SHP77 (cell line): Measurements from ENCODE around the gene MX1.

Experiments
- DNase-seq, 2 experiments: peaks; one replicate each; lab custom pipeline; 2025; lab: John Stamatoyannopoulos, UW

Gene MX1, protein sequence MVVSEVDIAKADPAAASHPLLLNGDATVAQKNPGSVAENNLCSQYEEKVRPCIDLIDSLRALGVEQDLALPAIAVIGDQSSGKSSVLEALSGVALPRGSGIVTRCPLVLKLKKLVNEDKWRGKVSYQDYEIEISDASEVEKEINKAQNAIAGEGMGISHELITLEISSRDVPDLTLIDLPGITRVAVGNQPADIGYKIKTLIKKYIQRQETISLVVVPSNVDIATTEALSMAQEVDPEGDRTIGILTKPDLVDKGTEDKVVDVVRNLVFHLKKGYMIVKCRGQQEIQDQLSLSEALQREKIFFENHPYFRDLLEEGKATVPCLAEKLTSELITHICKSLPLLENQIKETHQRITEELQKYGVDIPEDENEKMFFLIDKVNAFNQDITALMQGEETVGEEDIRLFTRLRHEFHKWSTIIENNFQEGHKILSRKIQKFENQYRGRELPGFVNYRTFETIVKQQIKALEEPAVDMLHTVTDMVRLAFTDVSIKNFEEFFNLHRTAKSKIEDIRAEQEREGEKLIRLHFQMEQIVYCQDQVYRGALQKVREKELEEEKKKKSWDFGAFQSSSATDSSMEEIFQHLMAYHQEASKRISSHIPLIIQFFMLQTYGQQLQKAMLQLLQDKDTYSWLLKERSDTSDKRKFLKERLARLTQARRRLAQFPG

DNA sequence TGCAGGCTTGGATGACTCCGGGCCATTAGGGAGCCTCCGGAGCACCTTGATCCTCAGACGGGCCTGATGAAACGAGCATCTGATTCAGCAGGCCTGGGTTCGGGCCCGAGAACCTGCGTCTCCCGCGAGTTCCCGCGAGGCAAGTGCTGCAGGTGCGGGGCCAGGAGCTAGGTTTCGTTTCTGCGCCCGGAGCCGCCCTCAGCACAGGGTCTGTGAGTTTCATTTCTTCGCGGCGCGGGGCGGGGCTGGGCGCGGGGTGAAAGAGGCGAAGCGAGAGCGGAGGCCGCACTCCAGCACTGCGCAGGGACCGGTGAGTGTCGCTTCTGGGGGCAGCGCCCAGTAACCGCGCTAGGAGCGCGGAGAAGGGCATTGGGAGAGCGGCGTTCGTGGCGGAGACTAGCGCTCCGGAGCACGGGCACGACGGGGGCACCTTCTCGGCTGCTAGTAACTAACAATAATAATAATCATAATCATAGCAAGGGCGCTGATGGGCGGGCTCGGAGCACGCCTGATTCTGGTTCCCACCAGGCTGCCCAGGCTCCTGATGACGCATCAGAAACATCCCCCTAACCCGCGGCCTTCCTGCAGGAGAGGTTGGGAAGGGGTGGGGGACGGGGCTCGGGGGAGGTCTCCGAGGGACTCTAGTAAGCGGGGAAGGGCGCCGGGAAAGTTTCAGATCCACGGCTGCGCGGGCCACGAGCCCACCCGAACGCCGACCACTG lies at the start of gene MX1:
Gene MX1 (plus strand): TSS at position 286 of the 722 bp plus-strand sequence. CDS start 5,832 bp downstream, outside the sequence.
- DNase-seq = no peak

DNA sequence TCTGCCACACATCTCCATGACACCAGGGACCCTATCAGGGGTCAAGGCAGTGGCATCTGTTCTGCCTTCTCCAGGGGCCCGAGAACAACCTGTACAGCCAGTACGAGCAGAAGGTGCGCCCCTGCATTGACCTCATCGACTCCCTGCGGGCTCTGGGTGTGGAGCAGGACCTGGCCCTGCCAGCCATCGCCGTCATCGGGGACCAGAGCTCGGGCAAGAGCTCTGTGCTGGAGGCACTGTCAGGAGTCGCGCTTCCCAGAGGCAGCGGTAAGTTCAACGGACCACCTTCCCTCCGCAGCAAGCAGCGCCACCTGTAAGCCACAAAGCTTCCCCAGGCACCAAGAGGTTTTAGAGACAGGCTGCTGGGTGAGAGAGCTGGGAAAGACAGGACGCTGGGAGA lies 48.3 kb upstream of the MX1 start:
- no peak for DNase-seq

DNA sequence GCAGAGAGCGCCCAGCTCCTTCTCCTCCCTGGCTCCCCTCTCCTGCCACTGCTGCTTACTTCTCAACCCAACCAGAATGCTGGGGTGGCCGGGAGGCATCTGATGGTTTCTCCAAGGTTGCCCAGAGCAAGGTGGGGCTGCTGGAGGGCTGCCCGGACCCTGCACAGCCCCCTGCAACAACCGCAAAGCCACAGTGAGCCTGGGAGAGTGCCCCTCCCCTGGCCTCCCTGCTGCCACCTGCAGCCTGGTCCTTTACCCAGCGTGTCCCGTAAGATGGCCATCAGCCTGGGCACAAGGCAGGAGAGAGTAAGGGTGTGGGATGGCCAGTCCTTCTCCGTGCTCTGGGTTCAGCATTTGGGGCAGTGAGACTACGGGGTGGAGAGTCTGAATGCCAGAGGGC lies 47.2 kb upstream of the MX1 start:
- no peak for DNase-seq

DNA sequence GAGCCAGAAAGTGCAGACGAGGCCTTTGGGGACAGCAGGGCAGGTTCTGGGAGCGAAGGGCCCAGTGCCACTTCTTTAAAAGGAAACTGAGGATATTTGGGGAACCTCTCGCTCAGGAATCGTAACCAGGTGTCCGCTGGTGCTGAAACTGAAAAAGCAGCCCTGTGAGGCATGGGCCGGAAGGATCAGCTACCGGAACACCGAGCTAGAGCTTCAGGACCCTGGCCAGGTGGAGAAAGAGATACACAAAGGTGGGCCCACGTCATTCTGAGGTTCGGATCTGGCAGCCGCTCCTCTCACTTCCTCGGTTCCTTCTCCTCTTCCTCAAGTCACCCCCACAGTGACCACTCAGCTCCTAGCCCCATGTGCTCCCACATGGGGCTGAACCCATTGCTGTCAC lies 46.1 kb upstream of the MX1 start:
- no peak for DNase-seq

DNA sequence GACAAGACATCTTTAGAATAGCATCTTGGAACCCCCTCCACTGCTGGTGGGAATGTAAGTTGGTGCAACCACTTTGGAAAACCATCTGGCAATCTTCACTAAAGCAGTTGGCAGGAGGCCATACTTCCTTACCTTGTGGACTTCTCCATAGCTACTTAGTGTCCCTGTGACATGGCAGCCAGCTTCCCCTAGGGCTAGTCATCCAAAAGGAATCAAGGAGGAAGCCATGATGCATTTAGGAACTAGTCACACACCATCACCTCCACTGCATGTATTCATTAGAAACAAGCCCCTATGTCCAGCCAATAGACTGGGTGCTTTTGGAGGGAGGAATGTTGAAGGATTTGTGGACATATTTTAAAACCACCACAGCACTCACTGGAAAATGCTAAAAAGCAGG lies 44.3 kb upstream of the MX1 start:
- DNase-seq = no peak

DNA sequence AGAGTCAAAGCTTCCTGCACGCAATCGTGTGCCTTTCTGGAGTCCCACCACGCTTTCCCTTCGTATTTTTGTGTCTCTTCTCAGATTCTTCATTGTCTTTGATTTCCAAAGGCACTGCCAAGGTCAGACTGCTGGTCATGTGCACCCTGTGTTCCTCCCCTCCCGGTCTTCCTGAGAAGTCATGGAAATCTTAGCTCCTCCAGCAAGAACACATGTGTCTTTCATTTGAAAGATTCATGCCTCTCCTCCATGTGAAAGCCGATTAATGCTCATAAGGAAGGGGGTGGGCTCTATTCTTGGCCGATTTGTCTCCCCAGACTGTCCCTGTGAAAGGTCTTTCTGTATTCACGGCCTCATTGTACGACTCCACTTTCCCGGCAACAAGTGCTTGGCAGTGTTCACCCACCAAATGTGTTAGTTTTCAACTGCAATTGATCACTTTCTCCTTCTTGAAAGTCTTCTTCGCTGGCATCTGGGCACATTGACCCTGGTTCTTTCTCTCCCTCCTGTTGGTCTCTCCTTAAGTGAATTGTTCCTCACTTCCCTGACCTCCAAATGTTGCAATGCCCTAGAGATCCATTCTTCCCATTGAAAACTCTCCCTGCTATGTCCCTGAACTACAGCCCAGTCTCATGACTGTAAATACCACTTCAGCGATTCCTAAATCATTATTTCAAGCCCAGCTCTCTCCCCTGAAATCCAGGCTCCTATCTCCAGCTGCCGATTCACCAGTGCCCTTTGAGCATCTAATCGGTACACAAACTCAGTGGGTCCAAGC lies 38.8 kb upstream of the MX1 start:
- DNase-seq = no peak

DNA sequence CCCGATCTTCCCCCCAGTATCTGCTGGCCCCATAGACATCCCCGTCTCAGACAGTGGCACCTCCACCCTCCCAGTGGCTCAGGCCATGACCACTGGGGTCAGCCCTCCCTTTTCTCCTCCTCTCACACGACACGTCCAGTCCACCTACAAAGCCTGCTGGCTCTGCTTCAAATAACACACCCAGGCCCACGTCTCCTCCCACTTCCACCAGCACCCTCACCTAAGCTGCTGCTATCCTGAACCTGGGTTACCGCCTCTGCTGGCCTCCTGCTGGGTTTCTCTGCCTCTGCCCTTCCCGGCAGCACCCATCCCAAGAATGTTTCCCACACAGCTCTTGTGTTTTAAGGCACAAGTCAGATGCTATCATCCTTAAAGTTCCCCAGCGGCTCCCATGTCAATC lies 38.2 kb upstream of the MX1 start:
- no peak for DNase-seq

DNA sequence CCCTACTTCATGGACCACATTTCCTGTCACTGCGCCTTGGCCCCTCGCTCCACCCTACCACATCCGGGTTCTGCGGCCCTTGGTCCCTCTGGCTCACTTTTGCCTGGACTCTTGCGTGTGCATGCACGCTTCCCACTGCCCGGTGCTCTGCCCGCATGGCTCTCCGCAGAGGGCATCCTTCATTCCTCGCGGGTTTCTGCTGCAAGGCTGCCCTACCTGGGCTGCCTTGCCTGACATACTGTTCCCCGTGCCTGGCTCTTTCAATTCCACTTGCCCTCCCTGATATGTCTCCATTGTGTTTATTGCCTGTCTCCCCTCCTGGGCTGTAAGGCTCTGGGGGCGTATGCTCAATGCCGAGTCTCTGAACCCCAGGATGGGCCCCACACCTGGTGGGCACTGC lies 37.8 kb upstream of the MX1 start:
- DNase-seq = no peak

DNA sequence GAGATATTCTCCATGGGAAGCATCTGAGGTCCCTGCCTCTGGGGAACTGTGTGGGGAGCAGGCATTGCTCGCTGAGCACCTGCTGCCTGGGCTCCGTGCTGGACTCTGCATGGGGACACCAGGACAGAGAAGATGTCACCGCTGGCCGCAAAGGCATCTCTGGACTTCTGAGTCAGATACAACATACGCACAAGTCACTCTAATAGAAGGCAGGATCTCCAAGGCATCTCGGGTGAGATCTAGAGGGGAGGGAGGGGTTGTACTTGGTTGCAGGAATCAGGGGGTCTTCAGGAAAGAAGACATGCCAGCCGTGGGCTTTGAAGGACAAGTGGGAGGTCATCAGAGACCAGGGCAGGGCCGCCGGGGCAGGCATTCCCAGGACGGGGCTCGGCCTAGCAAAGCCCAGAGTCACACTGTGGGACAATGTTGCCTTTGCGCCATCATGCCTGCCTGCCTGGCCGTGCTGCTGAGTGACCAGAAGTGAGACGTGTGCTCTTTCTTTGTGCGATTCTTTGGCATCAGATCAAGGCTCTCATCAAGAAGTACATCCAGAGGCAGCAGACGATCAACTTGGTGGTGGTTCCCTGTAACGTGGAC lies 35.9 kb upstream of the MX1 start:
- no peak for DNase-seq

DNA sequence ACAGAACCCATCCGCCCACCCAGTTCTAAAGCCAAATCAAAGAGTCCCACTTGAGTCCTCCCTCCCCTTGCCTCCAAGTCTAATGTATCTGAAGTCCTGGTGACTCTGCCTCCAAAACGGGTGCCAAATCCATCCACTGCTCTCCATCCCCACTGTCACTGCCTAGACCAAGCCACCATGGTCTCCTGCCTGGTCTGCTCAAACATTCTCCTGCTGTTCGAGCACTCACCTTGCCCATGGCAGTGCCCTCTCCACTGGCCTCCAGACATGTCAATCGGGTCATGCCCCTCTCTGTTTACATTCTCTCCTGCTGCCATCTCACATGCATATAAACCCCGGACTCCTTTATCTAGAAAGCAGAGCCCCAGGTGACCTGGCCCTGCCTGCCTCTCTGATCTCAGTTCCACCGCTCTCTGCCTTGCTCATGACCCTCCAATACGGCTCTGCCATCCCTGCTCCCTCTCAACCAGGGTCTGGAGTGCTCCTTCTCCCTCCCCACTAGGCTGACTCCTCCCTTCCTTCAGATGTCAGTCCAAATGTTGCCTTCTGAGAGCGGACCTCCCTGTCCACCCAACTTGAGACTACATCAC lies 32.1 kb upstream of the MX1 start:
- no peak for DNase-seq

DNA sequence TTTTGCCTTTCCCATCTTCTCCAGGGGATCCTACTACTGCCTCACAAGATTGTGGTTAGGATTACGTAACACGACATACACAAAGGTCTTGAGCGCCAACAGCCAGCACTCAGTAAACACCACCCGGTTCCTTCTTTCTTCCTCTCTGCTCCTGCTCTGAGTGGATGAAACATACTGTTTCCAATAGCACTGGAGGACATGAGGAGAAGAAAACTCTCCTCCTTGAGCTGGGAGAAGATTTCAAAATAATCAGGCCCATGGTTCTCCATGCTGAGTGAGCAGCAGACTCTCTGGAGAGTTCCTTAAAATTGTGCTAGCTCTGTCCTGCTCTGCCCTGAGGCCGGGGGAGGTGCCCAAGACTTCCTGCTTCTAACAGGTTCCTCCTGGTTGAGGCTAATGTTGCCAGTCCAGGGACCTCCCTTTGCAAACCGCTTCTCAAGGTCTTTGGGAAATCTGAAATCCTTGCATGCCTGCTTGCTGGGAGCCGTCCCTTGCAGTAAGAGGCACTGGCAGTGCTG lies 29.4 kb upstream of the MX1 start:
- no peak for DNase-seq

DNA sequence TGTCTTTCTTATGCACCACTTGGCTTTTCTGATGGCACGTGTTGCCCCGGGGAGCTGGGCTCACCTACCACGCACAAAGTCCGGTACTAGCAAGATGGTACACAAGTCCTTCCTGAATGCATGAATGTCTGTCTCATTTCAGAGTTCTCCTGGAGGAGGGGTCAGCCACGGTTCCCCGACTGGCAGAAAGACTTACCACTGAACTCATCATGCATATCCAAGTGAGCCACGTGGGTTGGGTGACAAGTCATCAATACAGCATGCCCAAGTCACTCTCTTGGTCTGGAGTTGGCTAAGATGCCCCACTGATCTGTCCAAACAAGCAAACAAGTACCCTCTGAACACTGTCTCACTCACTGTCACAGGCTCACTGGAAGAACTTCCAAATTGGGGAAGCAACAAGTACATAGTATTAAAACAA lies 28.6 kb upstream of the MX1 start:
- no peak for DNase-seq

DNA sequence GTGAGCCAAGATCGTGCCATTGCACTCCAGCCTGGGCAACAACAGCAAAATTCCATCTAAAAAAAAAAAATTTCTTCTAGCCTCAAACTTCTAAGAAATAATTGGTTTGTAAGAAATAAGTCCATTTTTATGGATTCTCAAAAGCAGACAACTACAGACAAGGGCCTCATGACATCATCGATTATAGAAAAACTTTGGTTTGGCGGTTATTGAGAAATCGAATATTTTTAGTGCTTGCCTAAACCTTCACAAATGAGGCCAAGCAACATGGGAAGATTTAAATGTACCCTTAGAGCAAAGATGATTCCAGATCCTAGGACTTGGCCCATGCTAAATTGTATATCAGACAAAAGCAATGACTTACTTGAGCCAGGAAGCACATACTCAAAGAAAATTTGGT lies 27.8 kb upstream of the MX1 start:
- DNase-seq = no peak

DNA sequence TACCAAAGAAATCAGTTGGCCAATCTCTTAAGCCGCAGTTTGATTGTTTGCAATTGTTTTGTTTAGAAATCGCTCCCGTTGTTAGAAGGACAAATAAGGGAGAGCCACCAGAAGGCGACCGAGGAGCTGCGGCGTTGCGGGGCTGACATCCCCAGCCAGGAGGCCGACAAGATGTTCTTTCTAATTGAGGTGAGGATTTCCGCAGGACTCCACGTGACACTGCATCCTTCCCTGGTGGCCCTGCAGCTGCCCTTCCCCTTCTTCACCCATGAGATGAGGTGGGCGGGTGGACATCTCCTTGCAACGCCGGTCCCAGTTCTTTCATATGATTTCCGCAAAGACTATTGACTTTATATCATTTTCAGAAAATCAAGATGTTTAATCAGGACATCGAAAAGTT lies 27.2 kb upstream of the MX1 start:
- no peak for DNase-seq

DNA sequence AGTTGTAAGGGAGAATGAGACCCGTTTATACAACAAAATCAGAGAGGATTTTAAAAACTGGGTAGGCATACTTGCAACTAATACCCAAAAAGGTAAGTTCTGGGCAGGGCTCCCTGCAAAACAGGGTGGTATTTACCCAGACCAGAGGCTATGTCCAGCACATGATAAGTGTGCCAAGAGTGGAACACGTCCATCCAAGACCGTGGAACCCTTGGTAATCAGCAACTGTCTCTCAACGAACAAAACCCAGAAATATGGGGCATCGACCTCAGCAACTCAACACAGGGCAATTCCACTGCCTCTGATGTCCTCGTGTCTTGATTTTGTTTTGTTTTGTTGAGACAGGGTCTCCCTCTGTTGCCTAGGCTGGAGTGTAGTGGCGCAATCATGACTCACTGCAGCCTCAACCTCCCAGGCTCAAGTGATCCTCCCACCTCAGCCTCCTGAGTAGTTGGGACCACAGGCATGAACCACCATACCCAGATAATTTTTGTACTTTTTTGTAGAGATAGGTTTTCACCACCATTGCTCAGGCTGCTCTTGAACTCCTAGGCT lies 26.7 kb upstream of the MX1 start:
- DNase-seq = no peak

DNA sequence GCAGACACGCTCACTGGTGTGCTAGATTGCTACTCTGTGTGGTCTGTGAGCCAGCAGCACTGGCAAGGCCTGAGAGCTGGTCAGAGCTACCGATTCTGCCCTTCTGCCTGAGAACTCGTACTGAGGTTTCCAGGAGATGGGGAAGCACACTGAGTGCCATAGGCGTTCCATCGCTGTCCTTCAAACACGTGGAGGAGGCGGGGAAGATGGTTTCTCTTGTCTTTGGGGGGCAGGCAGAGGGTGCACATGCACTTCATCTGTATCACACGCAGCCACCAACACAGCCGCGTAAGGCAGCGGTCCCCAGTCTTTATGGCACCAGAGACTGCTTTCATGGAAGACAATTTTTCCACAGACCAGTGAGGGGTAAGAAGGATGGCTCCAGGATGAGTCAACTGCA lies 23.8 kb upstream of the MX1 start:
- no peak for DNase-seq

DNA sequence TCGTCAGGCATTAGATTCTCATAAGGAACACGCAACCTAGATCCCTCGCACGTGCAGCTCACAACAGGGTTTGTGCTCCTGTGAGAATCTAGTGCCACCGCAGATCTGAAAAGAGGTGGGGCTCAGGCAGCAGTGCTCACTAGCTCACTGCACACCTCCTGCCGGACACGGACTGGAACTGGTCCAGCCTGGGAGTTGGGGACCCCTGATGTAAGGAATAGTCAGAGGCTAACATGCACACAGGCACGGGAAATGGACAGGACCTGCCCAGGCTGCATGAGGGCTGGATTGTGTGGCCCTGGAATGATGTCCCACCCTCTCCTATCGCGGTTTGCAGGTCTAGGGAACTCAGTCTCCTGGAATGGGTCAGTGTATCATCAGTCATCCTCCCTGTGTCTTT lies 23.2 kb upstream of the MX1 start:
- no peak for DNase-seq

DNA sequence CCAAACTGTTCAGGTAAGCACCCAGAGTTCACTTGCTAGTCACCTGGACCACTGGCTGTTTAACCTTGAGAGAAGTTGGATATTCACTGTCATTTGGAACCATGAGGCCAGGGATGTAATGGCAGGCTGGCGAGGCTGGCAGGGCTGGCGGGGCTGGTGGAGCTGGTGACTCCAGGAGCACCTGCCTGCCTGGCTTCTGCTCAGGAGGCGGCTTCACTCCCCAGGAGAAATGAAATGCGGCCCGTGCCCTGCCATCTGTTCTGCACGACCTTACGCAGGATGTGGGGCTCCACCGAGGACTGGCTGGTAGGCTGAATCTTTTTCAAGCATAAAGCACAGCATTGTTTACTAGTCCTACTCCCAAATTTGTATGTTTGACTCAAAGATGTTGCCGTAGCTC lies 22.7 kb upstream of the MX1 start:
- DNase-seq = no peak

DNA sequence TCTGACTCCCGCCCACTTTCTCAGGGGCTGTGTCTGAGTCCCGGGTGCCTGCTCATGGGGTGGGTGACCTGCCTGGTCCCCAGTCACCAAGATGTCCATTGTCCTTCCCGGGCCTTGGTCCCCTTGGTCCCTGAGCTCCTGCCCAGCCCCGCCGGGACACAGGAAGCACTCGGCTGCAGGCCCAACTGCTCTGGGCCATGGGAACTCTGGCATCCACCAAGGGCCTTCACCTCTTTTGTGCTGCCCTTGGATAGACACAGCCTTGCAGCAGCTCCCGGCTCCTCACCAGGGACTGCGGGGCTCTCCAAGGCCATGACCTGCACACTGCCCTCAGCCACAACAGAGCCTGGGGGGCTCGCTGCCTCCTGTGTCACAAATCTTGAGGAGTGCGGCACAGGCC lies 22.1 kb upstream of the MX1 start:
- DNase-seq = no peak

DNA sequence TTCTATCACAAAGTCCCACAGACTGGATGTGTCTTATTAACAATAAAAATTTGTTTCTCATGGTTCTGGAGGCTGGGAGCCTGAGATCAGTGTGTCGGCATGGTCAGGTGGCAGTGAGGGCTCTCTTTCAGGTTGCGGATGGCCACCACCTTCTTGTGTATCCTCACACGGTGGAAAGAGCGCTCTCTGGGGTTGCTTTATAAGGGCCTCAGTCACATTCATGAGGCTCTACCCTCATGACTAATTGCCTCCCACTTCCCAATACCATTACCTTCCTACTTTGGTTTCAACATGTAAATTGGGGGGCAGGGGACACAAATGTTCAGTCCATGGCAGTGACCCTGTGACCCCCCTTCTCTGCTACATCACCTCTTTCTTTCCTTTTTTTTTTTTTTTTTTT lies 20.7 kb upstream of the MX1 start:
- DNase-seq = no peak

DNA sequence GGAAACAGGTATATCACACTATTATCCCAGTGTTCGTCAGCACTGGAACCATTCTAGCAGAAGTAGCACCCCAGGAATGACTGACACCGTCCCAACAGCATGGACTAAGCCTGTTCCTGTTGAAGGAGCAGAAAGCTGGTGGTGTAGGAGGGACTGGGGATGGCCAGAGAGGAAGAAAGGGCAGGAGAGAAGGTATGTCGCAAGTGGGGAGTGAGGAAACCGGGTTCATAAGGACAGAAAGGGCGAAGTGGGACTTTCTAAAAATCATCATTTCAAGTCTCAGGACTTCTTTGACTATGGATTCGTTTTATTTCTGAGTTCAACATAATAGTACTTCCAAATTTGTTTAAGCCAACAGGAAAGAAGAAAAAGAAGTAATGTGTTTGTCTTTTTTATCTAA lies 19.7 kb upstream of the MX1 start:
- no peak for DNase-seq
